ENCODE results near the gene SLC12A5.

Gene SLC12A5

GRCh38 chr20:46108435-46108841, 79.4 kb downstream of the SLC12A5 start:
- ATAC-seq (peak; percentile 35), DNase-seq (no peak)

GRCh38 chr20:46108976-46109375, 80.0 kb downstream of the SLC12A5 start:
- no peak for DNase-seq
- ATAC-seq, result no peak

All from stimulated activated naive CD8-positive, alpha-beta T cell treated with anti-CD3 and anti-CD28 coated beads, Interleukin-15, Interleukin-2, amounts not matched to agents 100 U/mL and 50 U/mL, for 24 hours (primary cell).